Hypothalamus (tissue), 51 donors: ENCODE measurements around the gene CAST.
"Not testable (repeated sequence)": the region's sequence is repeated elsewhere in the genome, so short reads cannot be mapped to it uniquely, and the experiment has no call there.

Source experiments
- DNase-seq, 51 donors: peaks; one replicate each; lab custom pipeline; 2025; lab: John Stamatoyannopoulos, UW

CAST gene

DNA sequence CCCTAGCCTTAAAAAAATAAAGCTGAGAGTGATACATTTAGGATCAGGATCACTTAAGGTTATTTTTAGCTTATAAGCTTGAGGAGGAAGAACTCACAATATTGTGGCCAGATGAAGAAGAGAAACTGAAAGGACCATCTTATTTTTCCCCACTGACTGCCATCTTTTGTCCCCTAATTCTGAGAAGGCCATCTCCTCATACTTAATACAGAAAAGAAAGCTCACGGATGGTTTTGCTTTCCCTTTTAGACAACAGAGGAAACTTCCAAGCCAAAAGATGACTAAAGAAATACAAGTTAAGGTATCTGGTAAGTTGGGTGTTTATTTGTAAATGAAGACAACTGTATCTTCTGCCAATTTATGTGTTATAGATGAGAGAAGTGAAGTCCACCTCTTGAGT lies 109.2 kb downstream of the CAST start:
- no peak for DNase-seq

DNA sequence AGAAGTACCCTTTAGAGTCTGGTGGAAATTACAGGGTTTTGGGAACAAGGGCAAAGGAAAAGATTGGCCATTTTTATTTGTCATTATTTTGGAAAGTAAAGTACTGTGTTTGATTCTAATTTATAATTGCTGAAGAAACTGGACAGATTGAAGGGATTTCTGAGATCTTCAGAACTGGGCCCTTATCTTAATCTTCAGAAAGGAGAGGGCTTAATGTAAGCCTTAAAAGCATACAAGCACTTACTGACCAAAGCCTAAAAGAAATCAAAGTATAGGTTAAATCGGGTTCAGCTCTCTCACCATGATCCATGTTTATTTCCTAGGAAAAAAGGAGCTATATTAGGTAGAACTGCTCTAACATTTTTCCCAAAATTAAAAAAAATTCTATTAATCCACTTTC lies 109.9 kb downstream of the CAST start:
- no peak for DNase-seq

DNA sequence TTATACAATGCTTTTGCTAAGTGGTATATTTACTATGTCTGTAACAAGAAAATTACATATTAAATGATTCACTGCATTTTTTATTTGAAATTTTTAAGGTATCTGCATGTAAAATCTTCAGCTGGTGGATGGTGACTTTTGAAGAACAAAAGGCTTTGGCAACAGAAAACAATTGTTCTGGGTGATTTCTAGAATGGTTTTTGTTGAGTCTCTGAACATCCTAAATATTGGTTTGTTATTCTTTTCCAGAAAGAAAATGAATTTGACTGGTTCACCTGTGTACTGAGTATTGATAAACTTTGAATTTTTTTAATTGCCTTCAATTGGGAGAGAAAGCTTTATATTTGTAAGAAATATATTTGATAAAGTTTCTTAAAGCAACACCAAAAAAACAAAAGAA lies 110.4 kb downstream of the CAST start:
- DNase-seq: peak in 1 of 51 donors; percentile 5

DNA sequence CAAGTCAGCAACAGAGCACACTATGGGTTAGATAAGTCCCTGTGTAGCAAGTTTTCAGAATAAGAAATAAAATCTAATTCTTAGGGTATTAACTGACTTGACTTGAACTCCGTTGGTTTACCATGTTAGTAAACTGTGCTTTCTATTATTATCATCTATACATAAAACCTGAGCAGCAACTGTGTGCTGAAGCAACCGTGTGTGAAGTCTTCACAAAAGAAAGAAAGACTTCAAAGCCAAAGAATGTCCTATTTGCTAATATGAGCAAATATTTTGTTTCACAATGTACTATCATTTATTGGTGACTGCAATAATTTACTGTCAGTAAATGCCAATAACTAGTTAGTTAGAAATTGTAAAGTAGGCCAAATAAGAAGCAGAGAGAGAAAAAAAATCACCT lies 112.9 kb downstream of the CAST start:
- DNase-seq: no peak

DNA sequence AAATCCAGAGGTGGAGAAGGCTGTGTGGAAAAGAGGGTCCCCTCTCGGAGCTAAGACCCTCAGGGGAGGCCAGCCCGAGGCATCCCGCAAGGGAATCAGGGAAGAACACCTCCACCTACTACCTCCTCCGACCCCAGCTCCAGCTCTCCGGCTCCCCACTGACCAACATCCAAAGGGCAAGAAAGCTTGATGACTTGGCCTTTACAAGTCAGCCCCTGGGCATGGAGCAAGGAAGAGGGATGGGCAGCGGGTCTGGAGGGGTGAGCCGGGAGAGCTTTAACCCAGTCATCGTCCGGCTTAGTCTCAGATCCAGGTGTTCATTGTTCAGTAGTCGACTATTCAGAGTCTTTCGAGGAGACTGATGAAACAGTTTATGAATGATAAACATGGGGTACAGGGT lies 113.5 kb downstream of the CAST start:
- DNase-seq: no peak

DNA sequence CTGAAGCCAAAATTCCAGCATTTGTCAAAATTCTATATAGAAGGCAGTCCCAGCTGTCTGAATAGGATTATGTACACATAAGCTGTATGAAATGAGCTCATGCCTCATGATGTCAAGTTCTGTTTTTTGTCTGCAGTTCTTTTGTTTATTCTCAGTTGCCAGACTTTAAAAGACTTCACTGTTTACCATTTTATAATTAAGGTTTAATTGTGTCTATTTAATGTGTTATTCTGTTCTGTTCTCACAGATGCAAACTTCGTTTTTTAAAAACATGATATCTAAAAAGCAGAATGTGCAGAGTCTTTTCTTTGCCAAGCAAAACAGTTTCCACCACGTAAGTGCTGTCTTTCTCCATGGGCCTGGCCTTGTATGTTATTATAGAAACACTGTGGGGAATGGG lies 114.4 kb downstream of the CAST start:
- peak in 1 of 51 donors; percentile 15 for DNase-seq

DNA sequence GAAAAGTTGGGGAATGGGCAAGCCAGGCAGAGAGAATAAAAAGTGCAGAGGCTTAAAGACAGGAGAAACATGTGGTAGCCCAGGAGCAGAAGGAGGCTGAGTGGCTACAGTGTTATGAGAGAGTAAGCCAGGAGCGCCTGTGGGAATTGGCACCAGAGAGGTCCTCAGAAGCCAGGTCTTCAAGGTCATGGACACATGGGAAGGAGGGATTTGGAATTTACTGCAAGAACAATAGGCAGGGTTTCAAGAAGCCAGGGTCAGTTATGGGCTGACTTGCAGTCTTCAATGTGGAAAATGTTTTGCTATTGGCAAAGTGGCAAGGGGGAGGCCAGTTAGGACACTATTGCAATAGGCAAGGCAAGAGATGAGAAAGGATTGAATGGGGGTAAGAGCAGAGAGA lies 116.2 kb downstream of the CAST start:
- no peak for DNase-seq

DNA sequence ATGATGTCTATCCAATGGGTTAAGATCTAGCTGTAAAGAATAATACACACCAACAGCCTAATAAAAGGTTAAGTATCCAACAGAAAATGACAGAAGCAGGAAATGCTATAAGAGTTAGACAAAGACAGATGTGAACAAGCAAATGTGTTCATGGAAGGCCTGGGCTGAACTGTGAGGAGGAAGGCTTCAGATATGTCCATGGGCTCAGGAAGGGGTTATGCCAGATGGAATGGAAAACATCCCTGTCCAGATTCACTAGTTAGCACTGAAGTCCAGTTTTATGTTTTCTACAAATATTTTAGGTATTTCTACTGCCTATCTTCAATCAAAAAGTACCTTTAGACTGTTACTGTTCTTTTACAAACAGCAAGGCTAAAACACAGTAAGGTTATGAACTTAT lies 118.5 kb downstream of the CAST start:
- DNase-seq: no peak

DNA sequence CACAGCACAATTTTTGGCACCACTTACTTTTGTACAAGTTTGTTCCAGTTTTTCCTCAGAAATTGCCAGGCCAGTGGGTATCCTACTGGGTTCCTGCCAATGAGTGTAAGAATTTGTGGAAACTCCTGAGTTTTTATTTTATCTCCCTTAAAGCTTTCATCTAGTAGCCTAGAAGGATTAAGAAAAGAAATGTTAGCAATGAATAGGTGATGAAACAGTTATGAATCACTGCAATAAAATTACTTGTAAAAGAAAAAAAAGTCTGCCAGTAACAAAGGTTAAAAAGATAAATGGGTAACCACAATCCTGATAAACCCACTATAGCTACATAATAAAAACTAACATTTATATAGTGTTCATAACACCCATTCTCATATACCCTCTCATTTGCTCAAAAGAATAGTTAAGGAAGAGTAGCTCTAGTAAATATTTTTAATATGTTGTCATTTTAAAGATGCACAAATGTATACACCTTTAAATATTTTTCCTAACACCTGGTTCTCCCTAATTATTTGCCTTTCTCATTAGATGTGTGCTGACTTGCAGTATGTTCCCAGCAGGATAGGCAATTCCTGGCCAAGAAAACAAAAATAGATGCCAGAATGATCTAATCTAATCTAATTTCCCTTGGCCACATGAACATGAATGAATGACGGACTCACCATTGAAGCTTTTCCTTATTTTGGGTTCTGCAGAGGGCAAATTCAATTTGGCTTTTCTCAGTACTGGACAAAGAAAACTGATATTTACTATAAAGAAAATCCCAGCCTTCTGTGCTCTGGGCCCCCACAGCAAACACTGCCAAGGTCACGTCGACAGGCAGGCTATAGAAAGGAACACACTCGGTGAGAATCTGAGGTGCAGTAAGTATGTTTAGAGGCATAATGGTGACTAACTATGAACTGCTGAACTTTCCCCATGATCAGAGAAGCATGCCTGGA lies 119.1 kb downstream of the CAST start:
- no peak for DNase-seq

DNA sequence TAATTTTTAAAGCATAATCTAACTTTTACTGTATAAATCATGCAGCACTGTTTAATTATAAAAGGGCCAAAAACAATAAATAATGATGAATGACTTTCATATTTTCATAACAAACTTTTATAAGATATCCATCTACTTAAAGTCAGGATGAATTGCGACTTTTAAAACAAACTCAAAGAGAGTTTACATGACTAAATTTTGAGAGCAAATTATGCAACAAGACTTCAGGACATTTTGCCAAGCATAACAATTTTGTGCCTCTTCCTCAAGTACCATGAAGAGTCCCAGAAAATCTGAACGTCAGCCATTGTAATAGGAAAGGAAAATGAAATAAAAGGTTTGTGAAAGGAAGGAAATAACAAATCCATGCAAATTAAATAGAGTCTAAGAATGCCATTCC lies 121.2 kb downstream of the CAST start:
- no peak for DNase-seq

DNA sequence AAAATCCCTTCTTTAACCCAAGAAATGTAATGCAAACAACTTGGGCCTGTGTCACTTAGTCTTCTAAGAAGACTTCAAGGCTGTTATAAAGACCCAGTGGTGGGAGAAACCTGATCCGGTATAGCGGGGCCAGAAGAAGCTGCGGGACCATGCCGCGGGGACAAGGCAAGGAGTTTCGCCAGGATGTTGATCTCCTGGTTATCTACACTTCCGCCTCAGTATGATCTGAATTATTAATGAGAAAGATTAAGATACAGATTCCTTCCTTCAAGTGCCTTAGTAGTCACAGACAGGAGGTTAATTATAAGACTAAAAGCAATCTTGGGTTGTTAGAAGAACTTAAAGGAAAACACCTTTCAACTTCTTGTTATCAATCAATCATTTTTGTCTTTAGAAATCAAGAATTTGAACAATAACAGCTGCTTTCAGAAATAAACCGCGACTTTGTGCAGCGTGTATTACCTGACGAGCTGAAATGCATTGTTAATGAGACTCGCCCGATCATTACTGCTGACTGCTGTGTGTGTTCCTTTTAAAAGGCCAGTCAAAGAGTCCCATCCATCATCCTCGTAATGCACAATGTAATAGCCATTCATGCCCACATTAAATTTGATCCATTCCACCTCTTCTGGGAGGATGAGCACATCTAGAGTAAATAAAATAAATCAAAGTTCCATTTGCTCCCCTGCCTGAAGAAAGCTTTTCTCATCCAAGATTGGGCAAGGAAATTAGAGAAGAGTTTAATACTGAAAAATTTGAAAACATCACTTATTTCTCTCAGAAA lies 123.3 kb downstream of the CAST start:
- no peak for DNase-seq

DNA sequence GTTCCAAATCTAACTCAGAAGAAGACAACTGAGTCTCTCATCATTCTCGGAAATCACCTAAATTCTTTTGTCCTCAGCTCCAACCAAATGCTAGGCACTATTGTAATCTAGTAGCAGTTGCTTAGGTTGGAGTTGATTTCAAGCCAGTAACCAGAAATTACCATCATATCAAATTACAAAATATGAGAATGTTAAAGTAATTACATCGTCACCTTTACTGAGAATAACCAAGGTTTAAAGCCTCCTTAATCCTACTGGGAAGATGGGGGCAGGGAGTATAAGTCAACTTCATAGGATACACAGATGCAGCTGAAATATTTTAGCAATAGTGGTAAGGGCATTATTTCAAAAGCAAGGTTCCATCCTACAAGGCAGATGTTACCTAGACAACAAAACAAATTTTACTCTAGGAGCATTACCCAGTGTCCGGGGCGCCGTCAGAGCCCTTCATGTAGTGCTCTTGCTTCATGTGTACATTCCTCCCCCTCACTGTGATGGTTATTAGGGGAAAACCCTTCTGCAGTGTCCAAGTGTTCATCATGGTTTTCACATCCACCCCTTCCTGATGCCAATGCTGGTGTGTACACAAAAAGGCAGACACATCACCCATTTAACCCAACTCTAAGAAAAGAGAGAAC lies 126.1 kb downstream of the CAST start:
- DNase-seq: no peak

DNA sequence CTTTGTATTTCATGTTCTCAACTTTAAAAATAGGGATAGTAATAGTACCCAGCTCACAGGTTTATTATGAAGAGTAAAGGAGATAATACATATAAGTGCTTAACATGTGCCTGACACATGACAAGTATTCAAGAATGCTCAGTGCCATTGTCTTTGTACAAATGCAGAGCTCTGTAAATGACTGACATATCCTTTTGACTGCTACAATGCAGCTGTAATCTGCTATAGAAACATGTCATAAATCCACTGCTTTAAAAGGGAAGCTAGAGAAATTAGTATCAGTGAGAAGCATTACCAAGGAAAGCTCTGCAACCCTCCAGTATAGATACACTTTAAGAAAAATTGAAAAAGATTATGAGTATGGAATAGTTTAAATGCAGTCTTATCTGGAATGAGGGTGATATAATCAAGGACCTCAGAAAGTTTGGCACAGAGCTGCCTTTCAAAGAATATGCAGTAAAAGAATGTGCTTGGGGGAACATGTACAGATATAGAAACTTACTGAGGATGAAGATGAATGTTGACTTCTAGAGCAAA lies 127.7 kb downstream of the CAST start:
- no peak for DNase-seq

DNA sequence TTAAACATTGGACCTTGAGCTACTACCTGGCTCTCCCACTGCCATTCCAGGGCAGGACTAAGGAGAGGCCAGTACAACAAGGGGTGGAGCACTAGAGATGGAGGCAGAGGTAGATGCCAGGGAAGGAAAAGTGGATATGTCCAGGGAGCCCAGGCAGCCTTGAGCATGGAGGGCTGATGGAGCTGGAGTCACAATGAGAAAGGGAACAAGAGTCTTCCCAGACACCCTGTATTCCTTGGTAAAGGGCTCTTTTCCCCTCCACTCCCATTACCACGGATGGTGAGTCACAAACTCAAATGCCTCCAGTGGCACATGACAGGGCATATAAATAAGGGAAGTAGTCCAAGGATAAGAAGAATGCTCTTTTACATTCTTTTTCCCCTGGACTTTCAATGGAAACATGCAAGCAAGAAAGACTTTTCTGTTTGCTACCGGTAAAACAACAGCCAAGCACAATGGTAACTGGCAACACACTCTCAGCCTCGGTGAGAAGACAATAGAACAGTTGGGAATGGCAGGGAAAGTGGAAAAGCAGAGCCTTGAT lies 128.9 kb downstream of the CAST start:
- no peak for DNase-seq

DNA sequence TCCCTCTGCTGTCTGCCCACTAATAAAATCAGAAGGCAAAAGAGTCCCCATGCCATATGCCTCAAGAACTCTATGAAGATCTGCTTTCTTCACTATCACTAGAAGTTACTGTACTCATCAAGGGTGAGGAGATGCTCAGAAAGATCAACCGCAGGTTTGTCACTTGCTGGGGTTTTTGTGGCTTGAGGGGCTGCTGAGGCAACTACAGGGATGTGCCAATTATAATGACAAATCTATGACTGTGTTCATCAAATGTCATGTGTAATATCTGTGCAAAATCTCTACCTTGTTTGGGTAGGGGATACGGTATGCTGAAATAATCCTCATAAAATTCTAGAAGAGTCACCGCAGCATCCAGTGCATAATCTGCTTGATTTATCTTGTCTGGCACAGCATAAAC lies 132.6 kb downstream of the CAST start:
- DNase-seq: no peak

DNA sequence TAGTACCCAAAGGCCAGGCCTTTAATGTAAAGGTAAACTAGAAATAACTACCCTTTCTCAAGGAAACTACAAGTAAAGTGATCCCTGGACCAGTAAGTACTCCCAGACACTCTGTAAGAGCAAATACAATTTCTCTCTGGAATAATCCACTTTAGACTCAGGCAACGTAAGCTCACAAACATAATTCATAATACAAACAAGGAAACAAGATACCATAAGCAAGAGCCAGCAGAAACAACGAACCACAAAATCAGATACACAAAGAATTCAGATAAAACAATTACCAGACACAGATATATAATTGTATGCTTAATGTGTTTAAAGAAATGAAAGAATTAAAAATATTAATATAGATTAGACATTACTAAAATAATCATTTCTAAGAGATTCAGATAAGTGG lies 133.4 kb downstream of the CAST start:
- DNase-seq: no peak

DNA sequence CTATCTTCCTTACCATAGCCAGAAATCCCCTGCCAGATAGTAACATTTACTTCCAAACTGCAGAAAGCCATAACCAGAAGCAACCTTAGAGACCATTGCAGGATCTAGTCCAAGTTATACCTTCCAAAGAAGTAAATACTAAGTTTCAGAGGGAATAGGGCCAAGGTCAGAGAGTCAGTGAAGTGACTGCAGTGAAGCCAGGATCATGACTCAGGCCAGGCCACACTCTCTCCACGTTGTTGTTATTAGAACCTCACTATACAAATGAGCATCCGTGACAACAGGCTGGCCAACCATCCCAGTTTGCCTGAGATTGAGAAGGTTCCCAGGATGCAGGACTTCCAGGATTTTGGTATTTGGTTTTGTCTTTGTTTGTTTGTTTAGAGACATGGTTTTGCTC lies 134.3 kb downstream of the CAST start:
- DNase-seq: no peak

DNA sequence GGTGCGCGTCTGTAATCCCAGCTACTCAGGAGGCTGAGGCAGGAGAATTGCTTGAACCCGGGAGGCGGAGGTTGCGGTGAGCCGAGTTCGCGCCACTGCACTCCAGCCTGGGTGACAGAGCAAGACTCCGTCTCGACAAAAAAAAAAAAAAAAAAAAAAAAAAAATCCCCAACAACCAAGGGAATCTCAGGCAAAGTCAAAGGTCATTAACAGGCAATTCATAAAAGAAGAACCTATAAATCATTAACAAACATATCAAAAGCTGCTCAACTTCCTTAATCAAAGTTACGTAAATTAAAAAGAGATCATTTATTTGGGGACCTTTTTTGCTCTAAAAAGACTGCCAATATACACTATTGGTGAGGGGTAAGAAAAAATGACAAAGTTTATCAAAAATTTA lies 139.5 kb downstream of the CAST start:
- not testable (repeated sequence) for DNase-seq

DNA sequence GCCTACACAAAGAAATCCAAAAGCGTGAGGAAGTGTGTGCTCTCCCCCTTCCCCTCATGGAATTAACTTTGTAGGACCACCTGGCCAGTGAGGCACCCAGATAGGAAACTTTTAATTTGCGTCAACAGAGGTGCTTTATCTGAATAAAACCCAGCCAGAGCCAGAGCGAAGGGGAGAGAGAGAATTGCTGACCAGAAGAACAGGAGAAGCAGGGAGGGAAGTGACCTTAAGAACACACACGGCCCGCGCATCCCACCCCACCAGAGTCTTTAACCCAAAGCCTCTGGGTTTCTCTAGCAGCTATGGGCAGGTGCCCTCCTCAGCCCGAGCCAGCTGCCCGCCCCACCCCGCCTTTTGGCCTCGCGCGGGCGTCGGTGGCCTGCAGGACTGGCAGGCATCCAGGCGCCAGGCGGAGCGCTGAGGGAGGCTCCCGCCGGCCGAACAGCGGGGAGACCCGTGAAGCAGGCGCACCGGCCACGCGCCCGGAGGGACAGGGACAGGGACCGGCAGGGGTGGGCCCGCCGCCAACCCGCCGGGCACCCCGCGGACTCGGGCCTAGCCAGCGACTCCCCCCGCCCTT lies 145.0 kb downstream of the CAST start:
- peak in 50 of 51 donors; percentile 38 to 94 (median 76) for DNase-seq

DNA sequence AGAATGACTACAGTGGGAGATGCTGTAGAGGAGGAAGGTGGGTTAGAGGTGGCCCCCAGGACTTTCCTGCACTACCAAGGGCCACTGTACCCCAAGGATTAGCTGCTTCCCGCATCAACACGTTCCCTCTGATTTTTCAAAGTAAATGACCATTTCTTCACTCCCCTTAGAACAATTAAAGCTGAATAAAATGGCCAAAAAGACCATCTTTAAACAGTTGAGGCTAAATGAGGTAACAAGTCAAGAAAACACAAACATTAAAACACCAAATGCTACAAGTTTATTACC lies 146.3 kb downstream of the CAST start:
- no peak for DNase-seq
